Measurements from ENCODE around the gene LONRF2.

DNA sequence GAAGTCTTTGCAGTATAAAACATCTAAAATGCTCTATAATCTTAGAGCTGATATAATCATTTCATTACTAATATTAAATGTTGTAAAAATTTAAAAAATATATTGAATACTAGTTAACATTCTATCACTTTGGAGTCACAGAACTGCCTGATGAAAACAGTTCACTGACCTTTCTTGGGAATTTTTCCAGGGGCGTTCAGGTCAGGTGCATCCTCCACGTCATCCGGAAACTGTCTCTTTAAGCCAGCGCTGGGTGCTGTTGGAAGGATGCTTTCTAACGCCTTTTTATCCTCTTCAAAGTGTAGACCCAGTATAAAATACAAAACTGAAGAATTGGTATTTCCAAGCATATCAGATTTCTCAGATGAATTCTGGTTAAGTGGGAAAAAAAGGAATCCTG, 22.8 kb downstream of the LONRF2 start:
- TF ChIP-seq POLR2A (IDR thresholded peaks at IDR 0.05; ENCODE audit: low read length) (no peak), RAD21 (conservative IDR thresholded peaks at IDR 0.05 in 1 of 2, IDR thresholded peaks at IDR 0.05 in 1 of 2) (no peak), HDAC2 (IDR thresholded peaks at IDR 0.05) (no peak), EP300 (IDR thresholded peaks at IDR 0.05) (no peak)
- TF ChIP-seq, protein P1, sequence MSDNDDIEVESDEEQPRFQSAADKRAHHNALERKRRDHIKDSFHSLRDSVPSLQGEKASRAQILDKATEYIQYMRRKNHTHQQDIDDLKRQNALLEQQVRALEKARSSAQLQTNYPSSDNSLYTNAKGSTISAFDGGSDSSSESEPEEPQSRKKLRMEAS (IDR thresholded peaks at IDR 0.05), result no peak
- TF ChIP-seq, protein P2, sequence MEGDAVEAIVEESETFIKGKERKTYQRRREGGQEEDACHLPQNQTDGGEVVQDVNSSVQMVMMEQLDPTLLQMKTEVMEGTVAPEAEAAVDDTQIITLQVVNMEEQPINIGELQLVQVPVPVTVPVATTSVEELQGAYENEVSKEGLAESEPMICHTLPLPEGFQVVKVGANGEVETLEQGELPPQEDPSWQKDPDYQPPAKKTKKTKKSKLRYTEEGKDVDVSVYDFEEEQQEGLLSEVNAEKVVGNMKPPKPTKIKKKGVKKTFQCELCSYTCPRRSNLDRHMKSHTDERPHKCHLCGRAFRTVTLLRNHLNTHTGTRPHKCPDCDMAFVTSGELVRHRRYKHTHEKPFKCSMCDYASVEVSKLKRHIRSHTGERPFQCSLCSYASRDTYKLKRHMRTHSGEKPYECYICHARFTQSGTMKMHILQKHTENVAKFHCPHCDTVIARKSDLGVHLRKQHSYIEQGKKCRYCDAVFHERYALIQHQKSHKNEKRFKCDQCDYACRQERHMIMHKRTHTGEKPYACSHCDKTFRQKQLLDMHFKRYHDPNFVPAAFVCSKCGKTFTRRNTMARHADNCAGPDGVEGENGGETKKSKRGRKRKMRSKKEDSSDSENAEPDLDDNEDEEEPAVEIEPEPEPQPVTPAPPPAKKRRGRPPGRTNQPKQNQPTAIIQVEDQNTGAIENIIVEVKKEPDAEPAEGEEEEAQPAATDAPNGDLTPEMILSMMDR (IDR thresholded peaks at IDR 0.05), result no peak
